Measurements from ENCODE around the gene ITCH.

DNA sequence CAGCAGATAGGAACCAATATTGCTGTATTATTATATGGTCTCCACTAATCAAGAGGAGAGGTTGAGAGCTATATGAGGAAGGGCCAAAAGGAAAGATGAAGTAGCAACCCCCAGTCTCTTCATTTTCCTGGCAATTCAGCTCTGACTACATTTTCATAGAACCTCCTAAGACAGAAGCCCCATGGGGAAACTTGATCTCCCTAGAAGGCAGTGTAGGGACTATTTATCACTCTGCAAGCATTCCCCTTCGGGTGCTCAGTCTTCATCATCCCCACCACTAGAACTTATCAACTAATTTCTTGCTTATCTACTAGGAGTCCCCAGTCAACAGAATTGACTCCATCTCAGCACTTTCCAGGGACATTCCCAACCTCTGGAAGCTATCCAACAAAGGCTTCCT is 25.5 kb upstream of the ITCH start:
- TF ChIP-seq, protein P1, sequence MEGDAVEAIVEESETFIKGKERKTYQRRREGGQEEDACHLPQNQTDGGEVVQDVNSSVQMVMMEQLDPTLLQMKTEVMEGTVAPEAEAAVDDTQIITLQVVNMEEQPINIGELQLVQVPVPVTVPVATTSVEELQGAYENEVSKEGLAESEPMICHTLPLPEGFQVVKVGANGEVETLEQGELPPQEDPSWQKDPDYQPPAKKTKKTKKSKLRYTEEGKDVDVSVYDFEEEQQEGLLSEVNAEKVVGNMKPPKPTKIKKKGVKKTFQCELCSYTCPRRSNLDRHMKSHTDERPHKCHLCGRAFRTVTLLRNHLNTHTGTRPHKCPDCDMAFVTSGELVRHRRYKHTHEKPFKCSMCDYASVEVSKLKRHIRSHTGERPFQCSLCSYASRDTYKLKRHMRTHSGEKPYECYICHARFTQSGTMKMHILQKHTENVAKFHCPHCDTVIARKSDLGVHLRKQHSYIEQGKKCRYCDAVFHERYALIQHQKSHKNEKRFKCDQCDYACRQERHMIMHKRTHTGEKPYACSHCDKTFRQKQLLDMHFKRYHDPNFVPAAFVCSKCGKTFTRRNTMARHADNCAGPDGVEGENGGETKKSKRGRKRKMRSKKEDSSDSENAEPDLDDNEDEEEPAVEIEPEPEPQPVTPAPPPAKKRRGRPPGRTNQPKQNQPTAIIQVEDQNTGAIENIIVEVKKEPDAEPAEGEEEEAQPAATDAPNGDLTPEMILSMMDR (IDR thresholded peaks at IDR 0.05; ENCODE audit: low read depth, low read length), result no peak
- no peak for TF ChIP-seq EZH2phosphoT487 (IDR thresholded peaks at IDR 0.05; ENCODE audit: low read depth)
